Ovary (tissue), 10 donors: Measurements from ENCODE around the gene LRRIQ1. TPM values are rescaled to one million over a fixed set of nuclear protein-coding genes. Genes with fewer than 3 reads are reported as not detected.

Experiments
- DNase-seq, 5 donors: peaks; one replicate each; pipeline ENCODE4 v3.0.0-alpha.2; 2019 to 2020
- H3K27ac ChIP-seq, 2 donors: fragments of 200-600 bp; one replicate each; pipeline versions ENCODE4 v1.5.1 to v1.8.0; 2019 to 2022
- H3K27me3 ChIP-seq: fragments of 200-600 bp; one replicate; pipeline ENCODE4 v1.8.0; 2022
- H3K36me3 ChIP-seq: fragments of 200-600 bp; sonication (generic); one replicate; pipeline ENCODE4 v1.5.1; 2019
- H3K4me1 ChIP-seq: one replicate; pipeline ENCODE4 v1.8.1; 2013; ENCODE audit warnings: mild to moderate bottlenecking, moderate library complexity; ENCODE audit not compliant: insufficient read depth
- H3K4me3 ChIP-seq: fragments of 200-600 bp; sonication (generic); one replicate; pipeline ENCODE4 v1.5.1; 2017
- H3K9me3 ChIP-seq, 2 donors: fragments of 200-600 bp in 1 of 2; sonication (generic) in 1 of 2; one replicate each; pipeline versions ENCODE4 v1.5.1 to v1.8.1; 2013 to 2019; ENCODE audit warnings: mild to moderate bottlenecking in 1 of 2, moderate library complexity in 1 of 2
- EP300 ChIP-seq: sonication (generic); formaldehyde crosslinking; IDR thresholded peaks from one replicate; pipeline ENCODE4 v1.6.1; 2017; ENCODE audit warnings: antibody characterized with exemption
- POLR2A ChIP-seq: fragments of 450-650 bp; IDR thresholded peaks from one replicate; pipeline ENCODE4 v1.6.1; 2017; ENCODE audit warnings: antibody characterized with exemption, mild to moderate bottlenecking, moderate library complexity
- WGBS, 3 donors: extraction: QIAGEN DNeasy Blood & Tissue Kit in 1 of 3; methylation state at CpG; one replicate each; pipeline versions ENCODE4 v1.1.5 to v1.1.7; 2013 to 2017; 5-methylcytosine and 5-hydroxymethylcytosine counted together
- intact Hi-C, 4 donors: fragments of 100-400 bp; cut with DNase I; formaldehyde crosslinking; loops; one replicate each; pipeline versions ENCODE4 v1.11.0 to v1.15.1; 2022 to 2023
- long read RNA-seq, 3 donors: library from polyadenylated mRNA in 2 of 3; unstranded in 2 of 3; transcript quantifications; one replicate each; pipeline ENCODE4 v2.0.0 and lab custom pipeline, GENCODE V29; 2021 to 2026
- polyA plus RNA-seq, 2 donors: library from polyadenylated mRNA; stranded (reverse); fragments of 200-250 nt in 1 of 2; fragments of 350-450 nt in 1 of 2; fragmentation: Illumina TruSeq in 1 of 2; extraction: RNeasy Lipid Tissue Mini Kit (QIAGEN cat#74804) in 1 of 2; gene quantifications; one replicate each; pipeline ENCODE4 v1.2.3, GENCODE V29; 2013 to 2014
- total RNA-seq, 7 donors: library from RNA; depleted of rRNA in 2 of 7; stranded (reverse); fragments of >200 nt in 2 of 7; fragmentation: NEBNext Ultra II Directional in 3 of 7; extraction: Animal tissue kit (Norgen Biotek cat#: 25700) in 3 of 7; gene quantifications; one replicate each; pipeline versions ENCODE4 v1.1.0 to v1.2.4, GENCODE V29; 2016 to 2023
- TF ChIP-seq, protein P1 (sequence below), 3 donors: fragments of 450-650 bp in 2 of 3; fragments of 200-600 bp in 1 of 3; IDR thresholded peaks; one replicate each; pipeline versions ENCODE4 v1.5.1 to v1.8.0; 2016 to 2022; ENCODE audit warnings: antibody characterized with exemption in 3 of 3, mild to moderate bottlenecking in 1 of 3
- donor health status: DM: no; HTN: no; CAD: no; lungs with moderate emphysema.
- donor health status: DM: no; HTN: no; CAD: no.
- donor health status: Bipolar disorder and iron deficiency.
- donor health status: DM: yes; HTN: yes; CAD: no.
- donor health status: DM: no; HTN: no; CAD: no.
- donor health status: DM: yes; HTN: yes; CAD: no.

LRRIQ1 gene, protein sequence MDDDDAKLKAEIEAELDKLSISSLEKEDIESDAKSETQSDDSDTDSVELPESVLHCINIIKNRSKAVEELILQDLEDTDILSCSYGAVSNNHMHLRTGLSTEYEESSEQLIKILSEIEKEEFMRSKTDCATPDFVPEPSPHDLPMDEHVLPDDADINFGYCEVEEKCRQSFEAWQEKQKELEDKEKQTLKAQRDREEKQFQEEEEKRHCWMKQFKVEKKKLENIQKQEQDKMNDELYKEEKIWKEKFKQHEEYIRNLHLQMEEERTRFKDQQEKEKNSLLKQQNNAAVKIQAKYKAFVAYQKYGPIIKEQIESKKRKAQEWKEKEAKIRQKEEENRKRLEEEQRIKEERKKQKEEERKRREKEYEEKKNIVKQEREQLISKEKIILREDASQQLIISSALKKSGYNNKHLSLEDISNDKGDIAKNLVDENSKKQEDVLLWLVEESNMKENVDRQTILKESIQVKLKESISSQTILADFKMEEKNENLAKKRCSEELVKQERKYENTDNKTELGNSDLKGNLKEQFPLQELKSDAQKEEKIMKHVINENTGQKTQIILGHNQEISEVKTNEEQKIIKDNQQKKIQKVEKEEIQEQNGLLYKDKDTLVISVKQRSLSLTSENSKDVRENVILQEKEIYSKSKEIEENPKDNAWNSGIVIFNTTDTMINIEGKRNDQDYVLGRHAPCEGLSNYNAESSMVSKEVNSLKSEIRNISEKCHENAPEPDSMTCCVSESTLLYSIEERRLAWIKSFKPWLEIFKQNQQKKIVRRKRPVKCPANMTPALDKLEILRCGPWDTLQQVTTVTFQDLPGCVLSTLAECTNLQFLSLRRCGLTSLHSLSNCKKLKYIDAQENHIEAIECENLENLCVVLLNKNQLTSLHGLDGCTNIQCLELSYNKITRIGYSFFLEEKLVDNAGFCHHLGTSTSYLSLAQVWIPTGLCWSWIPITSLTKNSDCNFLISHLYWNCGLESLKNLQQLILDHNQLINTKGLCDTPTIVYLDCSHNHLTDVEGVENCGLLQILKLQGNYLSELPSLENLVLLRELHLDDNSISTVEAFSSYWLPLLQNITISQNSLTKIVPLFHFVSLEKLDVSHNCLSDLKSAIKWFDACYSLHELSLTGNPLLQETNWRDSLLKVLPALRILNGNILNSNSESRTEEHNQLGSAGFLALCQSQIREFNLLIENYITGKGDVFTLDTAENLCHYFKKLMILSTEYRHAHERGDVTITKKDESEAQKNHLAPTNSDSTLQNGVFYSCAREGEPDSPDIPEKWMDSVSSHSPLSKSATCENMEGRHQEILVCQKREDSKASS (N-terminal part only)
- total RNA-seq = 10 to 100 TPM in 1 of 7 donors, 1 to 10 TPM in 3, under 1 TPM in 2, not detected in 1; 0.43 to 18.6 (median 2.0) TPM
- under 1 TPM; 0.04 to 0.48 TPM for polyA plus RNA-seq
- long read RNA-seq, donor 1 = 0 reads
- long read RNA-seq, donor 2, partial matches to known transcripts = 17 of 17 reads
- long read RNA-seq, donor 2, other reads (novel, unspliced or antisense) = 0 of 17 reads
- long read RNA-seq, donor 3 = 0 reads

DNA sequence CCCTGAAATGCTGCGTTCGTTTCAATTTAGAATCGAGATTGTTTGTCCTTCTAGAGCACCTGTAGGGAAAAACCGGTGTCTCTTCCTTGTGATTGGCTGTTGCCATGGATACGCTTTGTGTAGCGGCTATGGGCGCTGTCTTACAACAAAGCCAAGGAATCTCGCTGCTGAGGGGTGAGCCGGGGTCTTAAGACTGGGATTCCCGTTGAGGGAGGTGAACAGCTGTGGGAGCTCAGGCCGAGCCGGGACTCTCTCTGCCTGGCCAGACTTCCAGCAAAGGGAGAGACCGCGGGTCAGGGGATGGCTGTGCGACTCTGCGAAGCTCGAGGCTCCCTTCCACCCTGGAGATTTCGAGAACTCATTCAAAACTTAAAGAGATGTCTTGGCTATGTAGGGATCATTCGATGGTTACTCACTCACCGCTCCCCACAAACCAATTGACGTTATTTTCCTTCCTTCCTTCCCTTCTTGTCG lies at the start of gene LRRIQ1, which contains the start of gene TSPAN19:
Gene LRRIQ1 (plus strand): TSS at position 118 of the 474 bp plus-strand sequence. CDS start 1,826 bp downstream, outside the sequence.
Gene TSPAN19 (minus strand): TSS at position 44 of the 474 bp plus-strand sequence. CDS start 6,331 bp downstream, outside the sequence.
- Histone ChIP-seq H3K27ac (no peak within 1 kb of the TSS), H3K4me3 (peak within 1 kb of the TSS; percentile 44), H3K36me3 (no peaks in the 10 kb centered on the region), H3K4me1 (peaks cover 2% of the 10 kb centered on the region), H3K27me3 (no peaks in the 10 kb centered on the region), H3K9me3 (no peaks in the 10 kb centered on the region)
- no peak for TF ChIP-seq POLR2A
- TF ChIP-seq EP300 = no peak
- TF ChIP-seq, protein P1, sequence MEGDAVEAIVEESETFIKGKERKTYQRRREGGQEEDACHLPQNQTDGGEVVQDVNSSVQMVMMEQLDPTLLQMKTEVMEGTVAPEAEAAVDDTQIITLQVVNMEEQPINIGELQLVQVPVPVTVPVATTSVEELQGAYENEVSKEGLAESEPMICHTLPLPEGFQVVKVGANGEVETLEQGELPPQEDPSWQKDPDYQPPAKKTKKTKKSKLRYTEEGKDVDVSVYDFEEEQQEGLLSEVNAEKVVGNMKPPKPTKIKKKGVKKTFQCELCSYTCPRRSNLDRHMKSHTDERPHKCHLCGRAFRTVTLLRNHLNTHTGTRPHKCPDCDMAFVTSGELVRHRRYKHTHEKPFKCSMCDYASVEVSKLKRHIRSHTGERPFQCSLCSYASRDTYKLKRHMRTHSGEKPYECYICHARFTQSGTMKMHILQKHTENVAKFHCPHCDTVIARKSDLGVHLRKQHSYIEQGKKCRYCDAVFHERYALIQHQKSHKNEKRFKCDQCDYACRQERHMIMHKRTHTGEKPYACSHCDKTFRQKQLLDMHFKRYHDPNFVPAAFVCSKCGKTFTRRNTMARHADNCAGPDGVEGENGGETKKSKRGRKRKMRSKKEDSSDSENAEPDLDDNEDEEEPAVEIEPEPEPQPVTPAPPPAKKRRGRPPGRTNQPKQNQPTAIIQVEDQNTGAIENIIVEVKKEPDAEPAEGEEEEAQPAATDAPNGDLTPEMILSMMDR (IDR thresholded peaks at IDR 0.05) = no peak
- 1 to 2% (median 1%) methylated on average over 22 of the region's 22 CpGs for WGBS, 3 donors
- intact Hi-C loops = loop anchor here in 1 of 4 donors (10.0 kb wide), 1 partner anchor 161 kb away; no protein-coding TSS in a partner anchor
- DNase-seq = peak; percentile 12 to 45 (median 33)

DNA sequence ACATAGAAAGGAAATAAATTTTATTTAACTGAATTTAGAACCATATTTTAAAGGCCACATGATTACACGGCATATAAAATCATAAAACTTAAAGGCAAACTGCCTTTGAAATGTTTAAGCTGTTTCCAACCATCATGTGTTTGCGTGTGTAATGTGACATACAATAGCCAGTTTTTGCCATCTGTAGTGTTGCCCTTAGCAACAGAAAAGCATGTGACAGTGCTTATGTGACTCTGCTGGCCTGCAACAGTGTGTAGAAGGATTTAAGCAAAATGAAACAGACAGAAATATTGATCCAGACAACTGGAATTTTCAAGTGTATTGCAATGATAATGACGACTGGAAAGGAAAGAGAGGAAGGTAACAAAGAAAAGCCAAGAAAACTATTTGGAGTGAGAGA lies 49.6 kb upstream of the LRRIQ1 start:
- WGBS, 3 donors = 65 to 72% (median 68%) methylated on average over 3 of the region's 3 CpGs
- TF ChIP-seq POLR2A = no peak
- no peak for TF ChIP-seq EP300
- TF ChIP-seq, protein P1 (IDR thresholded peaks at IDR 0.05) = no peak
- H3K4me3 ChIP-seq = no peak overlapping the region
- H3K36me3 ChIP-seq = no peaks in the 10 kb centered on the region
- H3K4me1 ChIP-seq = no peaks in the 10 kb centered on the region
- peaks cover 3% of the 10 kb centered on the region for H3K27me3 ChIP-seq
- H3K9me3 ChIP-seq = no peaks in the 10 kb centered on the region
- DNase-seq = no peak
- intact Hi-C loops = no loop called here
- H3K27ac ChIP-seq = no peak overlapping the region

DNA sequence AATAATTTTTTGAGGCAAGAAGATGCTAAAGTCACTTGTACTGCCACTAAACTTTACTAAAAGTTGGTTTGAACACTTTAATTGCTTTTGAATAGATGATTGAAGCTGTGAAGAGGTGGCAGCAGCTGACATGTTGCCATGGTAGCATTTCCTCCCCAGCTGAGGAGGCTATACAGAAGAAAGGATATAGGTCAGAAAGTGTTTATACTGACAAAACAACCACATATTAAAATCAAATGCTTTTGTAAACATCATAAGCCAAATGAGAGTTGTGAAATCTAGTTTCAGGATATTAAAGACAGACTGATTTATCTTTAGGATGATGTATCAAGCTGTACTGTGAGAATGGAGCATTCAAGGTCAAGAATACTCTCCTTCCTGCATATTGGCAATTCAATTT lies 41.7 kb upstream of the LRRIQ1 start:
- no peak for DNase-seq
- TF ChIP-seq, protein P1 (IDR thresholded peaks at IDR 0.05) = no peak
- TF ChIP-seq POLR2A (no peak), EP300 (no peak)
- Histone ChIP-seq H3K36me3 (no peaks in the 10 kb centered on the region), H3K27me3 (no peaks in the 10 kb centered on the region), H3K9me3 (no peaks in the 10 kb centered on the region), H3K27ac (no peak overlapping the region), H3K4me3 (no peak overlapping the region), H3K4me1 (no peaks in the 10 kb centered on the region)
- intact Hi-C loops = no loop called here
